ENCODE measurements around the gene MED12L.

DNA sequence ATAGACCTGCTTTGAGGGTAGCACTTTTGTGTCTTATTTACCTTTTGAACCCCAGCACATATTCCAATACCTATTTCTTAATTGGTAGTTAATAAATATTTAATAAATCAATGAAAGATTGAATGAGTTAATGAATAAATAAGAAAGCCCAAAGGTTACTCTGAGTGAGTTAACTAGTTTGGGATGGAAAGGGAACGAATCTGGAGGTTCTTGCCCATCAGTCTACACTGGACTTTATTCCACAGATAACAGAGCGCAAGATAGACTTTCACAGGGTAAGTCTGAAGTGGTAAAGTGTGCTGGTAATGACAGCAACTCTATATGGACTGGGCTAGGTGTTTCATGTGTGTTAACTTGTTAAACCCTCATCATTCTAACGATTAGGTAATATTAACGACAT, 33.1 kb upstream of the MED12L start:
- TF ChIP-seq, protein P1, sequence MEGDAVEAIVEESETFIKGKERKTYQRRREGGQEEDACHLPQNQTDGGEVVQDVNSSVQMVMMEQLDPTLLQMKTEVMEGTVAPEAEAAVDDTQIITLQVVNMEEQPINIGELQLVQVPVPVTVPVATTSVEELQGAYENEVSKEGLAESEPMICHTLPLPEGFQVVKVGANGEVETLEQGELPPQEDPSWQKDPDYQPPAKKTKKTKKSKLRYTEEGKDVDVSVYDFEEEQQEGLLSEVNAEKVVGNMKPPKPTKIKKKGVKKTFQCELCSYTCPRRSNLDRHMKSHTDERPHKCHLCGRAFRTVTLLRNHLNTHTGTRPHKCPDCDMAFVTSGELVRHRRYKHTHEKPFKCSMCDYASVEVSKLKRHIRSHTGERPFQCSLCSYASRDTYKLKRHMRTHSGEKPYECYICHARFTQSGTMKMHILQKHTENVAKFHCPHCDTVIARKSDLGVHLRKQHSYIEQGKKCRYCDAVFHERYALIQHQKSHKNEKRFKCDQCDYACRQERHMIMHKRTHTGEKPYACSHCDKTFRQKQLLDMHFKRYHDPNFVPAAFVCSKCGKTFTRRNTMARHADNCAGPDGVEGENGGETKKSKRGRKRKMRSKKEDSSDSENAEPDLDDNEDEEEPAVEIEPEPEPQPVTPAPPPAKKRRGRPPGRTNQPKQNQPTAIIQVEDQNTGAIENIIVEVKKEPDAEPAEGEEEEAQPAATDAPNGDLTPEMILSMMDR (tag by site-specific recombination; IDR thresholded peaks at IDR 0.05): no peak
- TF ChIP-seq, protein P2, sequence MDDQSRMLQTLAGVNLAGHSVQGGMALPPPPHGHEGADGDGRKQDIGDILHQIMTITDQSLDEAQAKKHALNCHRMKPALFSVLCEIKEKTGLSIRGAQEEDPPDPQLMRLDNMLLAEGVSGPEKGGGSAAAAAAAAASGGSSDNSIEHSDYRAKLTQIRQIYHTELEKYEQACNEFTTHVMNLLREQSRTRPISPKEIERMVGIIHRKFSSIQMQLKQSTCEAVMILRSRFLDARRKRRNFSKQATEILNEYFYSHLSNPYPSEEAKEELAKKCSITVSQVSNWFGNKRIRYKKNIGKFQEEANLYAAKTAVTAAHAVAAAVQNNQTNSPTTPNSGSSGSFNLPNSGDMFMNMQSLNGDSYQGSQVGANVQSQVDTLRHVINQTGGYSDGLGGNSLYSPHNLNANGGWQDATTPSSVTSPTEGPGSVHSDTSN (CRISPR knock-in tag; IDR thresholded peaks at IDR 0.05): no peak
- TF ChIP-seq ZNF747 (tag by site-specific recombination; IDR thresholded peaks at IDR 0.05) (no peak), ZBTB20 (tag by site-specific recombination; IDR thresholded peaks at IDR 0.05) (no peak), ZSCAN16 (tag by site-specific recombination; IDR thresholded peaks at IDR 0.05) (no peak), ZNF473 (tag by site-specific recombination; IDR thresholded peaks at IDR 0.05) (no peak)
- TF ChIP-seq, protein P3, sequence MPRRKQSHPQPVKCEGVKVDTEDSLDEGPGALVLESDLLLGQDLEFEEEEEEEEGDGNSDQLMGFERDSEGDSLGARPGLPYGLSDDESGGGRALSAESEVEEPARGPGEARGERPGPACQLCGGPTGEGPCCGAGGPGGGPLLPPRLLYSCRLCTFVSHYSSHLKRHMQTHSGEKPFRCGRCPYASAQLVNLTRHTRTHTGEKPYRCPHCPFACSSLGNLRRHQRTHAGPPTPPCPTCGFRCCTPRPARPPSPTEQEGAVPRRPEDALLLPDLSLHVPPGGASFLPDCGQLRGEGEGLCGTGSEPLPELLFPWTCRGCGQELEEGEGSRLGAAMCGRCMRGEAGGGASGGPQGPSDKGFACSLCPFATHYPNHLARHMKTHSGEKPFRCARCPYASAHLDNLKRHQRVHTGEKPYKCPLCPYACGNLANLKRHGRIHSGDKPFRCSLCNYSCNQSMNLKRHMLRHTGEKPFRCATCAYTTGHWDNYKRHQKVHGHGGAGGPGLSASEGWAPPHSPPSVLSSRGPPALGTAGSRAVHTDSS (tag by site-specific recombination; IDR thresholded peaks at IDR 0.05): no peak

Measured in HEK293 (cell line).